ENCODE measurements around the gene LDB2.

DNA sequence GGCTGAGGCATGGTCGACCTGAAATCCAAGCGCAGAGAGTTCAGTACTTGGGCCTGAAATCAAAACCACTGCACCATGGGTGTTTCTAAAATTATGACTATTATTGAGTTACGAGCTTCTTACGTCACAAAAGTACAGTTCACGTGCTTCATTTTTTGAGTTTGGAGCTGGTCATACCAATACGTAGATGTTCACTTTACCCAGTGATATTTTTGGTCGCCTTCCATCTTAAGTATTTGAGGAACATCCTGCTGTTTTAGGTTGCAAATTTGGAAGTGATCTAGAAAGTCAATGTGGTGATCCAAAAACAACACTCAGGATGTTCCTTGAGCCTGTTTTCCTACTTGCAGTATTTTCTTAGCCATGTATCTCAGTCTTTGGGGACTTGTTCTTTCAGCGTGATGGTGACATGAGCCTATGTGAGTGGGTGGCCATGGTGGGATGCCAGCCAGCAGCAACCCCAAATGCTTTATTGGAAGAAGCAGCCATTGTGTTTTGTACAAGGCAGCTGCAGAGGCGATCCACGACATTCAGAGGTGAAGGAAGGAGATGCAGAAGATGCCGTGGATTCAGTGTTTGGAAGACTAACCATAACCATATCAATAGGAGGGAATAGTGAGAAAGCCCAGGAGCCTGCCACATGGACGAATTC is 28.7 kb downstream of the LDB2 start:
- TF ChIP-seq, protein P1, sequence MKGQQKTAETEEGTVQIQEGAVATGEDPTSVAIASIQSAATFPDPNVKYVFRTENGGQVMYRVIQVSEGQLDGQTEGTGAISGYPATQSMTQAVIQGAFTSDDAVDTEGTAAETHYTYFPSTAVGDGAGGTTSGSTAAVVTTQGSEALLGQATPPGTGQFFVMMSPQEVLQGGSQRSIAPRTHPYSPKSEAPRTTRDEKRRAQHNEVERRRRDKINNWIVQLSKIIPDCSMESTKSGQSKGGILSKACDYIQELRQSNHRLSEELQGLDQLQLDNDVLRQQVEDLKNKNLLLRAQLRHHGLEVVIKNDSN (IDR thresholded peaks at IDR 0.05) = no peak
- TF ChIP-seq CEBPB (IDR thresholded peaks at IDR 0.05) = no peak
- no peak for TF ChIP-seq RAD21 (IDR thresholded peaks at IDR 0.05; ENCODE audit: low read depth)
- no peak for TF ChIP-seq TAF1 (IDR thresholded peaks at IDR 0.05; ENCODE audit: low read depth)
- TF ChIP-seq, protein P2, sequence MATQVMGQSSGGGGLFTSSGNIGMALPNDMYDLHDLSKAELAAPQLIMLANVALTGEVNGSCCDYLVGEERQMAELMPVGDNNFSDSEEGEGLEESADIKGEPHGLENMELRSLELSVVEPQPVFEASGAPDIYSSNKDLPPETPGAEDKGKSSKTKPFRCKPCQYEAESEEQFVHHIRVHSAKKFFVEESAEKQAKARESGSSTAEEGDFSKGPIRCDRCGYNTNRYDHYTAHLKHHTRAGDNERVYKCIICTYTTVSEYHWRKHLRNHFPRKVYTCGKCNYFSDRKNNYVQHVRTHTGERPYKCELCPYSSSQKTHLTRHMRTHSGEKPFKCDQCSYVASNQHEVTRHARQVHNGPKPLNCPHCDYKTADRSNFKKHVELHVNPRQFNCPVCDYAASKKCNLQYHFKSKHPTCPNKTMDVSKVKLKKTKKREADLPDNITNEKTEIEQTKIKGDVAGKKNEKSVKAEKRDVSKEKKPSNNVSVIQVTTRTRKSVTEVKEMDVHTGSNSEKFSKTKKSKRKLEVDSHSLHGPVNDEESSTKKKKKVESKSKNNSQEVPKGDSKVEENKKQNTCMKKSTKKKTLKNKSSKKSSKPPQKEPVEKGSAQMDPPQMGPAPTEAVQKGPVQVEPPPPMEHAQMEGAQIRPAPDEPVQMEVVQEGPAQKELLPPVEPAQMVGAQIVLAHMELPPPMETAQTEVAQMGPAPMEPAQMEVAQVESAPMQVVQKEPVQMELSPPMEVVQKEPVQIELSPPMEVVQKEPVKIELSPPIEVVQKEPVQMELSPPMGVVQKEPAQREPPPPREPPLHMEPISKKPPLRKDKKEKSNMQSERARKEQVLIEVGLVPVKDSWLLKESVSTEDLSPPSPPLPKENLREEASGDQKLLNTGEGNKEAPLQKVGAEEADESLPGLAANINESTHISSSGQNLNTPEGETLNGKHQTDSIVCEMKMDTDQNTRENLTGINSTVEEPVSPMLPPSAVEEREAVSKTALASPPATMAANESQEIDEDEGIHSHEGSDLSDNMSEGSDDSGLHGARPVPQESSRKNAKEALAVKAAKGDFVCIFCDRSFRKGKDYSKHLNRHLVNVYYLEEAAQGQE (IDR thresholded peaks at IDR 0.05; ENCODE audit: low read depth) = no peak
- no peak for TF ChIP-seq EP300 (IDR thresholded peaks at IDR 0.05; ENCODE audit: borderline replicate concordance)
